SJCRH30 (cell line): ENCODE measurements around the gene SLC2A1. TPM values are rescaled to one million over a fixed set of nuclear protein-coding genes. Genes with fewer than 3 reads are reported as not detected.
A peak's percentile ranks its signal among the peaks of the same experiment; 100 is the strongest.

Source experiments
- DNase-seq, 2 experiments: peaks; one replicate each; pipeline ENCODE4 v3.0.0-alpha.2; 2015 to 2020
- H3K27ac ChIP-seq: fragments of 250-450 bp; sonication (Bioruptor Pico); 2 replicates; pipeline ENCODE4 v1.5.1; 2020; ENCODE audit warnings: mild to moderate bottlenecking, moderate library complexity
- H3K27me3 ChIP-seq: fragments of 250-450 bp; sonication (Bioruptor Pico); 2 replicates; pipeline ENCODE4 v1.5.1; 2020; ENCODE audit warnings: mild to moderate bottlenecking, moderate library complexity
- H3K36me3 ChIP-seq: fragments of 250-450 bp; sonication (Bioruptor Pico); 2 replicates; pipeline ENCODE4 v1.5.1; 2020; ENCODE audit warnings: mild to moderate bottlenecking, moderate library complexity
- H3K4me1 ChIP-seq: fragments of 250-450 bp; sonication (Bioruptor Pico); 2 replicates; pipeline ENCODE4 v1.5.1; 2020; ENCODE audit warnings: mild to moderate bottlenecking, moderate library complexity
- H3K4me3 ChIP-seq: fragments of 250-450 bp; sonication (Bioruptor Pico); 2 replicates; pipeline ENCODE4 v1.5.1; 2020; ENCODE audit warnings: mild to moderate bottlenecking, moderate library complexity
- H3K9me3 ChIP-seq: fragments of 250-450 bp; sonication (Bioruptor Pico); replicated peaks from 2 replicates; pipeline ENCODE4 v1.5.1; 2020; ENCODE audit warnings: mild to moderate bottlenecking, moderate library complexity
- total RNA-seq: library from RNA; depleted of rRNA; stranded (reverse); fragments of >200 nt; shearing (Covaris generic); gene quantifications from 2 replicates; pipeline ENCODE4 v1.2.3, GENCODE V29; 2014

Gene SLC2A1
- total RNA-seq, 1 experiment from 2014 or later = 64.8 TPM

- Histone ChIP-seq H3K4me3 (no peak overlapping the region), H3K9me3 (no peaks in the 10 kb centered on the region), H3K27me3 (no peaks in the 10 kb centered on the region), H3K4me1 (peaks cover 9% of the 10 kb centered on the region), H3K27ac (peak overlapping the region; percentile 31; the same call in 1 of the 2 replicates), H3K36me3 (no peaks in the 10 kb centered on the region)
- no peak for DNase-seq
These were observed 15.1 kb upstream of the SLC2A1 start for GRCh38 chr1:42973799-42974198.

DNA sequence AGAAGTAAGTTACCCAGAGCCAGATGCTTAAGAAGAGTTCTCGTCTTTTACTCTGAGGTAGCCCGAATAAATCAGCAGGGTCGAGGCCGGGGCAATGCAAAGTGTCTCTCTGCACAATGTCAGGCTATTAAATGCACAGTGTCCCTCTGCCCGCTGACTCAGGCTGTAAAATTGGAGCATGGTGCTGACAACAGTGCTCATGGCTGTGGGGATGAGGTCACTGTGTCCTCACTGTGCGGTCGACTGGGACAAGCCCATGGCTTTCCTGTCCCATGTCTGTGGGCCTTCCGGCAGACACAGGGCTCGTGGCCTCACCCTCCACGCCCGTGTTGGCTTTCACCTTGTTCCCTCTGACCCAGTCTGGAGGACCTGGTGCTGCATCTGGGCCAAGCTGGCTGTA, 14.6 kb upstream of the SLC2A1 start:
- no peak overlapping the region for H3K4me3 ChIP-seq
- peak; percentile 43 to 45 for DNase-seq
- H3K27me3 ChIP-seq = no peaks in the 10 kb centered on the region
- H3K36me3 ChIP-seq = no peaks in the 10 kb centered on the region
- peaks cover 9% of the 10 kb centered on the region for H3K4me1 ChIP-seq
- peak overlapping the region; percentile 31; the same call in 1 of the 2 replicates for H3K27ac ChIP-seq
- H3K9me3 ChIP-seq = no peaks in the 10 kb centered on the region

GRCh38 chr1:42971841-42972291, 13.2 kb upstream of the SLC2A1 start:
- peak; percentile 37 to 41 for DNase-seq
- no peaks in the 10 kb centered on the region for H3K9me3 ChIP-seq
- H3K27me3 ChIP-seq = no peaks in the 10 kb centered on the region
- H3K27ac ChIP-seq = no peak overlapping the region
- H3K4me3 ChIP-seq = no peak overlapping the region
- peaks cover 9% of the 10 kb centered on the region for H3K4me1 ChIP-seq
- no peaks in the 10 kb centered on the region for H3K36me3 ChIP-seq

- Histone ChIP-seq H3K4me1 (peaks cover 9% of the 10 kb centered on the region), H3K27me3 (no peaks in the 10 kb centered on the region), H3K9me3 (no peaks in the 10 kb centered on the region), H3K36me3 (no peaks in the 10 kb centered on the region), H3K27ac (no peak overlapping the region), H3K4me3 (no peak overlapping the region)
- no peak for DNase-seq
These were observed 11.5 kb upstream of the SLC2A1 start for GRCh38 chr1:42970143-42970542.

GRCh38 chr1:42968654-42969053, 10.0 kb upstream of the SLC2A1 start:
- Histone ChIP-seq H3K27ac (no peak overlapping the region), H3K36me3 (no peaks in the 10 kb centered on the region), H3K4me1 (peaks cover 14% of the 10 kb centered on the region), H3K9me3 (no peaks in the 10 kb centered on the region), H3K27me3 (no peaks in the 10 kb centered on the region), H3K4me3 (no peak overlapping the region)
- no peak for DNase-seq

DNA sequence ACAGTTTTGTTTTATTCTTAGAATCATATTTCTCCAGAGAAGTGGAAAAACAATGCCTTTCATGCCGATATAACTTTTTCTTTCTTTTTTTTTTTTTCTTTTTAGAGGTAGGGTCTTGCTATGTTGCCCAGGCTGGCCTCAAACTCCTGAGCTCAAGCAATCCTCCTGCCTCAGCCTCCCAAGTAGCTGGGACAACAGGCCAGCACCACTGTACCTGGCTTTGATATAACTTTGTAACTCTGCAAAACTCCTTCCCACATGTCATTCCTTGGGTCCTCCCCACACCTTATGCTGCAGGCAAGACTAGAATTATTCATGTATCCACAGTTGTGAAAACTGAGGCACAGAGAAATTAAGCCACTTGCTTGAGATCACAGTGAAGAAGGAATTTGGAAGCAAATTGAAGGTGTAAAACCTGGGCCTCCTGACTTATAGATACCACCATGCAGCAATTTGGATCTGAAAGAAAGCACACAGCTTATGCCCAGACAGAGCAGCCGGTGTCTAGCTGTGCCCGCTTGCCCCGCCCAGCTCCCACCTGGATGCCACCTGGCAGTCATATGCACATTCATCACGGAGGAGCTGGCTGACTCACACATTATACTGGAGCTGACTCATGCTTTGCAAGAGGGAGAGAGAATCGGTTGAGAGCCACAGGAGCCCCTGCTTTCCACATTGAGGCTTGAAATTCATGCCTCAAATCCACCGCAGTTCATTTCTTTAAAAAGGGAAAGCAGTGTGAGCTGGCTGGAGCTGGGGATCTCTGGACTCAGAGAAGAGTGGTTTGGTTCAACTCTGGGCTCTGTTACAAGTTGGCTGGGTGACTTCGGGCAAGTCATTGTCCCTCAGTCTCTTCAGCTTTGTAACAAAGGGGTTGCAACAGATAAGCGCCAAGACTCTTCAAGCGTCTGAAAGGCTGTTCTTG, 8.3 kb upstream of the SLC2A1 start:
- DNase-seq = no peak
- Histone ChIP-seq H3K27me3 (no peaks in the 10 kb centered on the region), H3K36me3 (no peaks in the 10 kb centered on the region), H3K4me3 (no peak overlapping the region), H3K4me1 (peaks cover 14% of the 10 kb centered on the region), H3K9me3 (no peaks in the 10 kb centered on the region), H3K27ac (no peak overlapping the region)

GRCh38 chr1:42965378-42965777, 6.7 kb upstream of the SLC2A1 start:
- no peaks in the 10 kb centered on the region for H3K27me3 ChIP-seq
- no peak overlapping the region for H3K27ac ChIP-seq
- H3K4me1 ChIP-seq = peaks cover 19% of the 10 kb centered on the region
- no peaks in the 10 kb centered on the region for H3K9me3 ChIP-seq
- DNase-seq = no peak
- no peaks in the 10 kb centered on the region for H3K36me3 ChIP-seq
- H3K4me3 ChIP-seq = no peak overlapping the region

DNA sequence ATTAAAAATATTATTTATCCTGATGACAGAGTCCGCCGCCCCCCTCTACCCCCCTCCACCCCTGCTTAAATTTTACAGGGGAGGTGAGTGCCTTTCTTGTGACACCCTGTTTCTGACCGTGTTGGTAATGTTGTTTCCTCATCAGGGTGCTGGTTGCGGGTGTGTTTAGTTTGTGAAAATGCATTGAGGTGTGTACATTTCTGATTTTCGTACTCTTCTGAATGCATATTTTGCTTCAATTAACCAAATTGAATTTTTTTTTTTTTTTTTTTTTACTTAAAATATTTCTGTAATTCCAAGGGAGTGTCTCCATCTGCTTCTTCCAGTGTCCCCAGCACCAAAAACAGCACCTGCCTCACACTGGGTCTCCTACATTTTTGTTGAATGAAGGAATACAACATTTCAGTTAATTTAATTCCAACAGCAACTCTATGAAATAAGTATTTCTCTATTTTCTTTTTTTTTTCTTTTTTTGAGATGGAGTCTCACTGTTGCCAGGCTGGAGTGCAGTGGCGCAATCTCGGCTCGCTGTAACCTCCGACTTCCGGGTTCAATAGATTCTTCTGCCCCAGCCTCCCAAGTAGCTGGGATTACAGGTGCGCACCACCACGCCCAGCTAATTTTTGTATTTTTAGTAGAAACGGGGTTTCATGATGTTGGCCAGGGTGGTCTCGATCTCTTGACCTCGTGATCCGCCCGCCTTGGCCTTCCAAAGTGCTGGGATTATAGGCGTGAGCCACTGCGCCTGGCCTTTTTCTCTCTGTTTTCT, 5.6 kb upstream of the SLC2A1 start:
- no peaks in the 10 kb centered on the region for H3K36me3 ChIP-seq
- no peak overlapping the region for H3K4me3 ChIP-seq
- H3K27me3 ChIP-seq = no peaks in the 10 kb centered on the region
- DNase-seq = no peak
- peaks cover 21% of the 10 kb centered on the region for H3K4me1 ChIP-seq
- H3K9me3 ChIP-seq = no peaks in the 10 kb centered on the region
- no peak overlapping the region for H3K27ac ChIP-seq

DNA sequence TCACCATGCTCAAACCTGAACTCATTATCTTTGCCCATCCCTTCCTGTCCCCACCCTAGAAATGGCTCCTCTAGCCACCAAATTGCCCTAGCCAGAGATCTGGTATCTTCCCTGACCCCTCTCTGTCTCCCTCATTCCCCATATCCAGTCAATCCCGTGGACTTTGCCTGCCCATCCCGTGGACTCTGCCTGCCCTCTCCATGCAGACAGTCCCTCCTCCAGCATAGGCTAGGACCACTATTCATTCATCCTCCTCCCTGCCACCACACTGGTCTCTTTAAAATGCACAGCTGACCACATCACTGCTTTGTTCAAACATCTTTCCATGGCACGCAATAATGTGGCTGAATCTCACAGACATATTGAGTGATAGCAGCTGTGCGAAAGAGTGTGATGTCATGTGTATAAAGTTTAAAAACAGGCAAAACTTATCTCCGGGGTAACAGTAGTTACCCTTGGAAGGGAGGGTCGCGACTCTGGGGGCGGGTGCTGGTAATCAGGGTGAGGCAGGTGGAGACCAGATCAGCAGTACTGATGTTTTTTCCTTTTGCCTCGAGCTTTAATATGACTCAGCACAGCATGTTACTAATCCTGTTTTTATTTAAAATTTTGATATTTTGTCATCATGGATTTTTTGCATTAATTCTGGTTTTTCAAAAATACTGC, 4.8 kb upstream of the SLC2A1 start:
- Histone ChIP-seq H3K9me3 (no peaks in the 10 kb centered on the region), H3K36me3 (no peaks in the 10 kb centered on the region), H3K4me3 (no peak overlapping the region), H3K27me3 (no peaks in the 10 kb centered on the region), H3K4me1 (peaks cover 21% of the 10 kb centered on the region), H3K27ac (no peak overlapping the region)
- peak; percentile 45 to 61 for DNase-seq

GRCh38 chr1:42962641-42963377, 4.1 kb upstream of the SLC2A1 start:
- Histone ChIP-seq H3K36me3 (no peaks in the 10 kb centered on the region), H3K9me3 (no peaks in the 10 kb centered on the region), H3K27me3 (no peaks in the 10 kb centered on the region), H3K4me3 (no peak overlapping the region), H3K27ac (no peak overlapping the region), H3K4me1 (peaks cover 21% of the 10 kb centered on the region)
- DNase-seq = peak; percentile 28 to 38

- Histone ChIP-seq H3K27me3 (no peaks in the 10 kb centered on the region), H3K36me3 (no peaks in the 10 kb centered on the region), H3K9me3 (no peaks in the 10 kb centered on the region), H3K4me3 (no peak overlapping the region), H3K27ac (no peak overlapping the region), H3K4me1 (peaks cover 28% of the 10 kb centered on the region)
- DNase-seq = no peak
These were observed 2.8 kb upstream of the SLC2A1 start for GRCh38 chr1:42961312-42962091.

DNA sequence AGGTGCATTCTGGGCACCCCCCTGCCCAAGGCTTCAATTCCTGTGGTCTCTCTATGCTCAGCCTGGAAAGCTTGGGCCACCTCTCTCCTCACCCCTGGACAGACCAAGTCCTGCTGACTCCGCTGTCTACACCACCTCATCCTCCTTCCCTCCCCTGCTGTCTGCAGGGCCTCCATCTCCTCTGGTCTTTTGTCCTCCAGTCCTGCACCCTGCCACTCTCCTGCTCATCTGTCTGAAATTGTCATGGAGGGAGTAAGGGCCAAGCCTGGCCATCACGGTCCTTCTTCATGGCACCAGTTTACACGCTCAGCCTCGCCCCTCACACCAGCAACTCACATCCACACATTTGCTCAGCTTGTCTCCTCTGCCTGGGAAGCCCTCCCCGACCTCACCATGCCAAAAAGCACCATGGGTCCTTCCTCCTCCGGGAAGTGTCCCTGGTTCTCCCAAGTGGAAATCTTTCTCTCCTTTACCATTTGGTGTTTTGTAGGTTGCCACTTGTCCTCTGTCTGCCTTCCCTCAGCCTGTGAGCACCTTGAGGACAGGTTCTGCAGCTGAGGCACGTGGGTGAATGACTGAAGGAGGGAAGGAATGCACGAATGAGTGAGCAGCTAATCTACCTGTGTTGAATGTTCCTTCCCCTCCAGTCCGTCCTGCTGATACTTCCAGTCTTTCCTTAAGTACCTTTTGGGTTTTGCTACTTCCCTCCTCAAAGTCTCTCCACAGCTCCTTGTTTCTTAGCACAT, 2.1 kb upstream of the SLC2A1 start:
- no peaks in the 10 kb centered on the region for H3K27me3 ChIP-seq
- no peak for DNase-seq
- H3K4me1 ChIP-seq = peaks cover 28% of the 10 kb centered on the region
- H3K9me3 ChIP-seq = no peaks in the 10 kb centered on the region
- H3K27ac ChIP-seq = no peak overlapping the region
- H3K4me3 ChIP-seq = no peak overlapping the region
- H3K36me3 ChIP-seq = no peaks in the 10 kb centered on the region

DNA sequence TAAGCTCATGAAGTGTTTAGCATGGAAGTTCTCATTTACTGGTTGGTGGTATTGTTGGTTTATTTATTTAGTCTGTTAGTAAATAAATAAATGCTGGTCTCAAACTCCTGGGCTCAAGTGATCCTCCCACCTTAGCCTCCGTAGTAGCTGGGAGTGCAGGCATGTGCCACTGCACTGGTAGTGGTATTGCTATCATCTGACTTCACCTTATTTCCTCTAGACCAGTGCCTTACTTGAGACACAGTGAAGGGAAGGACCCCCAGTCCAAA, 1.4 kb upstream of the SLC2A1 start:
- no peaks in the 10 kb centered on the region for H3K9me3 ChIP-seq
- no peak for DNase-seq
- no peaks in the 10 kb centered on the region for H3K27me3 ChIP-seq
- H3K36me3 ChIP-seq = no peaks in the 10 kb centered on the region
- peaks cover 28% of the 10 kb centered on the region for H3K4me1 ChIP-seq
- no peak overlapping the region for H3K4me3 ChIP-seq
- no peak overlapping the region for H3K27ac ChIP-seq
